ENCODE data around the gene SCN3A.

The SCN3A gene

DNA sequence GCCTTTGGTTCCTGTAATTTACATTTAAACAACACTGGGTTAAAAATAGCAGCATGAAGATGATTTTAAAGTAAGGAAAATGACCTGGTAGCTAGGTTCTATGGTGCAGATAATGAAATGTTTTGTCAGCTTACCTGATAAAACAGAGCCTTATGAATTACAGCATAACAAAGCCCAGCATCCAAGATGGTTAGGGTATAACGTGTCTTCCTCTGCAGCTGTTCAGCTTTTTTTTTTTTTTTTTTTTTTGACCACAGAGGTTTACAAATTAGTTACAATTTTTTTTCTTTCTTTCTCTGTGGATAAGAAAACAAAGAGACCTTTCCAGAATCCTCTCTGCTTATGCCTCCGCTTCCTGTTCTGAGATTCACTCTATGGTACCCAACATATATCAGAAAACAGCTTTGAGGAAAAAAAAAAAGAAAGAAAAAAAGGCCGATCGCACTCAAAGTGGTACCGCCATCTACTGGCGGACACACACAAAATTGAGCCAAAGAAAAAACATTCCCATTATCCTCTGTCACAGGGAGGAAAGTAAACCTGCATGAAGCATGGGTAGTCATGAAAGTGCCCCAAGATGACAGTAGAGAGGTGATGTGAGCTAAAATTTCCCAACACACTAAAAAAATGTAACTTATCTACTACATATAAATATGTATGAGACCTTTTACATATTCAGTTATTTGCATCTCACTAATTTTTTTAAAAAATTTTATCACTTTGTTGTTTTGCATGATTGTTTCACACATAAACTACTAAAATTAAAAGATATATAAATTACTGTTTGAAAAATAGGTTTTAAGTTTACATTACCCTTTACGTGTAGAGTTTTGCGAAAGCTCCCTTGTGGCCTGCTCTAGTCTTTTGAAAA lies at the start of gene SCN3A:
SCN3A (minus strand) TSS at position 362 of the 871 bp plus-strand sequence. CDS start 27,656 bp downstream, outside the sequence.
- peak; percentile 83 to 92 for DNase-seq

DNA sequence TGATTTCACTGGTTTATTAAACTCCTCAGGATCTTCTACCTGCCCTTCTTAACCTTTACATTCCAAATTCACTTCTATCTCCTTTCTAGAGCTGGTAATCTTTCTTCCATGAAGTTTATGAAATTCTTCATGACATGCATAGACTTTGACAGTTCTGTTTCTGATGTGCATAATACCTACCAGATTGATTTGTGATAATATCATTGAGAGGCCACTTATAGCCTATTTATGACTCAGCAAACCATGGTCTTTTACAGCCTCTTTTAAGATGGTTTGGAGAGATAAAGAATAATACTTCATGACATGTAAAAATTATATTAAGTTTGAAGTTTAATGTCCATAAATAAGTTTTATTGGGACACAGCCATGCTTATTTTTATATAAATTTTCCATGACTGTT lies 49.3 kb upstream of the SCN3A start:
- DNase-seq = no peak

DNA sequence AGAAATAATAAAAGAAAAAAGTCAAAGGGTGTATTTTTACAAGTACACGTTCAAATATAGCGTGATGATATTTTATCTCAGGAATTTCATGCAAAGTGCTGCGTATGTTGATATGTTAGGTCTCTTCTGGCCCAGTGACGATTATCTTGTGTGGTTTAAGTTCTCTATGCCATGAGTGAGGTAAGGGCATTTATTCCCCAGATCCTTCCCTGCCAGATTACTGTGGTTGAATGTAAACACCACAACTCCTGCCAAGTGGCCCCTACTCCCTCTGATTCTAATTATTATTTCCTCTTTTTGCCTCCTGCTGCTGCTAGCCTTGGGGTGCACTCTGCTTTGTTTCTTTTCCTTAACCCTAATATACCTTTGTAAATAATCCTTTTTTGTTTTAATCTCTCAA lies 47.5 kb upstream of the SCN3A start:
- DNase-seq = peak; percentile 64 to 88

- no peak for DNase-seq
Observed at GRCh38 chr2:165248238-165248637, 44.4 kb upstream of the SCN3A start.

DNA sequence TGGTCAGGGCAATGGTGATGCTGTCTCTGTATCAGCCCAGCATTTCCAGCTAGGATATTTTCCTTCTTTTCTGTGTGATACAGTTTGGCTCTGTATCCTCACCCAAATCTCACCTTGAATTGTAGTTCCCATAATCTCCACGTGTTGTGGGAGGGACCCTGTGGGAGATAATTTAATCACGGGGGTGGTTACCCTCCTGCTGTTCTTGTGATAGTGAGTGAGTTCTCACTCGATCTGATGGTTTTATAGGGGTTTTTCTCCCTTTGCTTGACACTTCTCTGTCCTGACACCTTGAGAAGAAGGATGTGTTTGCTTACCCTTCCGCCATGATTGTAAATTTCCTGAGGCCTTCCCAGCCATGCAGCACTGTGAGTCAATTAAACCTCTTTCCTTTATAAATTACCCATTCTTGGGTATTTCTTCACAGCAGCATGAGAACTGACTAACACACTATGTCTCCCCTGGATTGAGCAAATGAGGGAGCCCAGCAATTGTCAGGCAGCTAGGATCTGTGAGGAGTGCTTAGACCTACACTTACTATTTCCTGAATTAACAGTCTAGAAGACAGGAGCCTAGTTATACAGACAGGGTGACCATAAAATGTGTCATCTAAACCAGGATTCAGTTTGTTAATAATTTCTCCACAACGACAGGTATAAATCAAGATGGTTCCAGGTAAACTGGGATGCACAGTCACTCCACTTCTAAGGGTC lies 41.4 kb upstream of the SCN3A start:
- DNase-seq = peak; percentile 35 to 71

DNA sequence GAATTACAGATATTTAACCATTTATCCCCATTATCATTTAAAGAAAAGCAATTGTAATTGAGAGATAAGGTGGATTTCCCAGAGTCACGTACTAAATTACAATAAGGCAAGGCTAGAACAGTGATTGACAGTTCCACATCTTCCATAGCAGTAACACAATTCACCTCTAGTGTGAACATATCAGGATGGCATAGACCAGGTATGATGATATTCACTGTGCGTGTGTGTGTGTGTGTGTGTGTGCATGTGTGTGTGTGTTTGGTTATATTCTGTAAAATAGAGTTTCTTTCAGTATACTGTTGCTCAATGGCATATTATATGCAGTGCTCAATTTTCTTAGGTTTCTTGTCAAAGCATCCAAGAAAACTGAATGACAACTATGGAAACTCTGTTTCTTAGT lies 37.1 kb upstream of the SCN3A start:
- DNase-seq = peak in 1 of 2 experiments; percentile 60

DNA sequence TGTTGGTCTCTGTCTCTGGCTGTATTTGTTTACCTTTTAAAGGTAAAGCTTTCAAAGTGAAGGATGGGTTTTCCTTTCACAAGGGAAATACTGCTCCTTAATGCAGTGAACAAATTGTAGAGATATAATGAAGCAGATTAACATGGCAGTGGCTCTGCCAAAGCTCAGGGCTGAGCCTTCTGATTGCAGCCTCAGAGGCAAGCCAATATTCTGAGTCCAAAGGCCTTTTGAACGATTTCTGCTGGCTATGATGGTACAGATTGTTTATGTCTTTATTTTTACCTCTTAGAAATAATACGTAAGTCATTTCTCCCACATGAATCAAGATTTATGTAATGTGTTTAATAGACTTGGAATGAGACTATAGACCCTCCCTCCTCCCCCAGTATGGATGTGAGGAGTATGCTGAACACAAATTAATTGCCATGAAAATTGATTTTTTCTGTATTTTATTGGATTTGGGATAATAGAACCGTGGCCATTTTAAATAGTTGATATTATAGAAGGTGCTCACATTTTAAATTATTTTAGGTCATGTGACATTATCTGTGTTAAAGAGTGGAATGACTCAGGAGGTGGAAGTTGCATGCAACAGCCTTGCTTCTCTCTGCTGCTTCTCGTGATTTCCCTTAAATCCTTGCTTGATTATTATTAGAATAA lies 36.1 kb upstream of the SCN3A start:
- DNase-seq = peak in 1 of 2 experiments; percentile 67

GRCh38 chr2:165239230-165239629 lies 35.4 kb upstream of the SCN3A start, which contains the start of gene SCN2A:
SCN2A (plus strand) TSS chr2:165239414; CDS start chr2:165295824, 56,410 bp downstream.
- peak; percentile 76 to 84 for DNase-seq

DNA sequence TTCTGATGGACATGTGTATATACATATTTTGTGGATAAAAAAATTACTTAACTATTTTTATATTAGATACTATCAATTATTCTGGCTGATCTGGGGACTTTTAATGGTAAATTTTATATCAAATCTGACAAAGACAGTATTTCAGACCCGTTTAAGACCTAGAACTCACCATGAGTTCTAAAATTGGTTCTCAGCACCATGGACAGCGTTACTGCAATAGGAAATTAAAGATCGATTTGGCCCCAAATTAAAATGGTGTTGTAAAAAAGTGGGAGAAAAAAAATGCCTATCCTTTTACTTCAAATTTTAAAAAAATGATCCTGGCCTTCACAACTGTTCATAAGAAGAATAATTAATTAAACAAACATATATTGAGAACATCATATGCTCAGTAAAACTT lies 34.4 kb upstream of the SCN3A start:
- no peak for DNase-seq

DNA sequence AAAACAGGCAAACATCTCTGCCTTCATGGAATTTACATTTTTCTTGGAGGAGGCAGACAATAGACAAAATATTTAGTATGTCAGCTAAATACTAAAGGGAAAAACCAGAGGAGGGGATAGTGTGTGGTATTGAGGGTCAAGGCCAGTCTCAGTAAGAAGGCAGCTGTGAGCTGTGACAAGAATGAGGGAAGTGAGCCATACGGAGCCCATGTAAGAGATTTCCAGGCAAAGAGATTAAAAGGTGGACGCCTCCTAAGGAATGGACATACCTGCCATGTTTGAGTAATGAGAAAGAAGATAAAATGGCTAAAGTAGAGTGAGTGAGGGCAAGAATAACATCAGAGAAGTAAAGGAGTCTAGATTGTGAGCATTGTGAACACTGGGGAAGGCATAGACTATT lies 33.2 kb upstream of the SCN3A start:
- no peak for DNase-seq

DNA sequence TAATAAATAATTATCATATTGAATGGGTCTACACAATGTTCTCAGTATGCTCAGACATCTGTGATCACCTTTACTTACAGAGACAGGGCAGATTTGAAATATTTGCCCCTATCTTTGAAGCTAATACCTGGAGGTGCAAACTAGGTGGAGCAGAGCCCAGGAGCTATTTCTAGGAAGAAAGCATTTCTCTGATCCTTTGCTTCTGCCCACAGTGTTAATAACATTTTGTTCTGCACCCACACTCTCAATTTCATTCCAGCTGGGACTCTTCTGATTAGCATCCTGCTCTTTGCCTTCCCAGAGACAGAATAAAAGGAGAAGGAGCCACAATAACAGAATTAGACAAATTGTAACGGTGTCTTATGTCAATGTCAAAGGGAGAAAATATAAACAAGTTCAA lies 23.7 kb upstream of the SCN3A start:
- no peak for DNase-seq

DNA sequence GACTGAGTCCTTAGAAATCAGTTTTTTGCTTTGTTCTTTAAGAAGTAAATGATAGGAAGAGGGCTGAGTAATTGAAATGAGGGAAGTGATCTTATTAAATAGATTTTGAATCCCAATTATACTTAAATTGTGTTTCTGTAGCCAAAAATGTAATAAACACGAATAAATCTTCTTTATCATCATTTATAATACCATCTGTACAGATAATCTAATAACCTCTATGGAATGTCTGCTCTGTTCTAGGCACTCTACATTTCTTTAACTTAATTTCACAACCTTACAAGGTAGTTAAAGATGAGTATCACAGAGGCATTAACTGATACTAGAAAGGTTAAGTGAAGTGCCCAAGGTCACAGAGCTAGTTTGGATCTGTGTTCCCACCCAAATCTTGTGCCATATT lies 21.1 kb upstream of the SCN3A start:
- DNase-seq = no peak

GRCh38 chr2:165219481-165219880 lies 15.6 kb upstream of the SCN3A start:
- DNase-seq = no peak

- no peak for DNase-seq
Observed at GRCh38 chr2:165214093-165214492, 10.2 kb upstream of the SCN3A start.

- DNase-seq = no peak
Observed at GRCh38 chr2:165208094-165208493, 4.2 kb upstream of the SCN3A start.

DNA sequence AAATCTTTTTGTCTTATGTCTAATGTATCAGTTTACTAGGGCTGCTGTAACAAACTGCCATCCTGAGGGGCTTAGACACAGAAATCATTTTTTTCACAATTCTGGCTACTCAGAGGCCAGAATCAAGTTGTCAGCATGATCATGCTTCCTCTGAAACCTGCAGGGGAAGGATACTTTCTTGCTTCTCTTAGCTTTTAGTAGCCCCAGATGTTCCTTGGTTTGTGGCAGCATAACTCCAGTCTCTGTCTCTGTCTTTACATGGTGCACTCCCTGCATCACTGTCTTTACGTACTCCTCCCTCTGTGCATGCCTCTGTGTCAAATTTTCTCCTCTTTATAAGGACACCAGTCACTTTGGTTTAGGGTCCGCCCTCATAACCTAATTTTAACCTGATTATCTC lies 2.0 kb upstream of the SCN3A start:
- DNase-seq = no peak

- DNase-seq = peak in 1 of 2 experiments; percentile 69
Observed at GRCh38 chr2:165202239-165202638, 1.6 kb downstream of the SCN3A start.

DNA sequence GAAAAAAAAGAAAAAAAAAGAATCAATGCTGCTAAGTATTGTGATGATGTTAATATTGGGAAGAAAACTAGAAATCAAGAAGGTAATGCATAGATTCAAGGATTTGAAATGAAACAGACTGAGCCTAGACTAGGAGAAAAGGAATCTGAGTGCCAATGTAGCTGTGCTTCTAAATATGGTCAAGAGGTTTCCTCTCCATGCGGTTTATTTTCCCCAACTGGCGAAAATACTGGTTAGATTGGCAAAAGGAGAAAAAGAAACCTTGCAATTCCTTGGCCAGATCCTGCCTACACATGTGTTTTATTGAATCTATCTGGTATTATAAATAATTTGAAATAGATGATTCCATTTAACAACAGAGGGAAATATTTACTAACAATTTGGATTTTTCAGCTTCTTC lies 5.7 kb downstream of the SCN3A start:
- DNase-seq = peak in 1 of 2 experiments; percentile 52

DNA sequence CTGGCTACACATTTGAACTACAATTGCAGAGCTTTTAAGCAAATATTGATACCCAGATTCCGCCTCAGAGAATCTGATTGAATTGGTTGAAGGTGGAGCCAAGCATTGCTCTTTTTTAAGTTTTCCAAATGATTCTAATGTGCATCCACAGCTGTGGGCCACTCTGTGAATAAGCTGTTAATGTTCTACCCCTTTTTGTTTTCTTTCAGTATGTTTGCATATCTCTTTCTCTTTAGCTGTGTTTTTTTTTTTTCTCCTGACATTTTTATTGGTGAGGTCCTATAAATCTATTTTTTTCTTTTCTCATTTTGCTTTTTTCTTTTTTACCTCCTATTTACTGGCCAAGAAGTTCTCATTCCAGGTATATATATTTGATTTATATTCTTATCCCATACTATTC lies 6.5 kb downstream of the SCN3A start:
- DNase-seq = peak; percentile 66 to 95

DNA sequence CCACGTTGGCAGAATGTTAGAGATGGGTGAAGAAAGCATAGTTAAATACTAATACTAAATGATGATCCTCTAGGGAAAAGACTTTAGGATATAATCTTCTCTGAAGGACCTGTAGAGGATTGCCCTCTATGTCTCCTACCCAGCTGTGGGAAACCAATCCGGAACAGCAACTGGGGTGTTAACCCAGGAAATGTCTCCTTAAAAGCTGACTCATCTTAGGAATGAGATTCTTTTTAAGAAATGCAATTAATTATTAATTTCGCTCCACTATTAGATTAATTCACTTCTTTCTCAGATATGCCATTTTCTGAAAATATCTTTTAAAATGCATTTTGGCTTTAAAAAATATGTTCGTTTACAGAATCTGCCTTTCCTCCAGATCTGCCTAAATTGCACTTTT lies 7.4 kb downstream of the SCN3A start:
- DNase-seq = no peak

GRCh38 chr2:165193178-165193777 lies 10.6 kb downstream of the SCN3A start:
- DNase-seq = peak; percentile 90 to 99

- no peak for DNase-seq
Observed at GRCh38 chr2:165192729-165193128, 11.1 kb downstream of the SCN3A start.
